HepG2 (cell line): ENCODE measurements around the gene PKP3. TPM values are rescaled to one million over a fixed set of nuclear protein-coding genes. Genes with fewer than 3 reads are reported as not detected.

ENCODE experiments used
- ARHGAP35 ChIP-seq: sonication (generic); formaldehyde crosslinking; IDR thresholded peaks from 2 replicates; pipeline ENCODE4 v1.9.0; 2022; ENCODE audit warnings: mild to moderate bottlenecking, inconsistent platforms, moderate library complexity, missing genetic modification reagents, borderline replicate concordance
- ERF ChIP-seq: IDR thresholded peaks from 2 replicates; pipeline ENCODE4 v1.6.1; 2018; ENCODE audit warnings: missing biosample characterization, missing genetic modification reagents
- FOSL1 ChIP-seq: sonication (generic); formaldehyde crosslinking; IDR thresholded peaks from 2 replicates; pipeline ENCODE4 v1.9.0; 2021; ENCODE audit warnings: missing genetic modification reagents, borderline replicate concordance
- HOXA3 ChIP-seq: sonication (generic); formaldehyde crosslinking; IDR thresholded peaks from 2 replicates; pipeline ENCODE4 v1.5.0; 2020; ENCODE audit warnings: missing genetic modification reagents
- IKZF5 ChIP-seq: IDR thresholded peaks from 2 replicates; pipeline ENCODE4 v1.6.1; 2018; ENCODE audit warnings: missing genetic modification reagents, mild to moderate bottlenecking, missing compliant biosample characterization
- MXD1 ChIP-seq: sonication (generic); formaldehyde crosslinking; IDR thresholded peaks from 2 replicates; pipeline ENCODE4 v1.4.0; 2020; ENCODE audit warnings: mild to moderate bottlenecking, missing genetic modification reagents
- MYPOP ChIP-seq: sonication (generic); formaldehyde crosslinking; IDR thresholded peaks from 2 replicates; pipeline ENCODE4 v1.8.1; 2023; ENCODE audit warnings: mild to moderate bottlenecking, moderate library complexity, missing genetic modification reagents
- TCF12 ChIP-seq, 2 experiments: fragments of 450-650 bp in 1 of 2; sonication (generic) in 1 of 2; formaldehyde crosslinking in 1 of 2; IDR thresholded peaks; 2 replicates each; pipeline versions ENCODE4 v1.6.1 to v1.8.0; 2017 to 2022; ENCODE audit warnings: antibody characterized with exemption in 1 of 2, mild to moderate bottlenecking in 1 of 2, missing genetic modification reagents in 1 of 2, moderate library complexity in 1 of 2
- TFDP2 ChIP-seq: sonication (generic); formaldehyde crosslinking; IDR thresholded peaks from 2 replicates; pipeline ENCODE4 v1.4.0; 2020; ENCODE audit warnings: missing genetic modification reagents
- ZBED4 ChIP-seq: sonication (generic); formaldehyde crosslinking; IDR thresholded peaks from 2 replicates; pipeline ENCODE4 v1.4.0; 2020; ENCODE audit warnings: missing genetic modification reagents, borderline replicate concordance
- ZNF205 ChIP-seq: IDR thresholded peaks from 2 replicates; pipeline ENCODE4 v1.6.1; 2018; ENCODE audit warnings: missing biosample characterization, missing genetic modification reagents
- ZNF652 ChIP-seq: IDR thresholded peaks from 2 replicates; pipeline ENCODE4 v1.6.1; 2016; ENCODE audit warnings: low read depth, borderline replicate concordance
- ZNF687 ChIP-seq: sonication (generic); formaldehyde crosslinking; IDR thresholded peaks from 2 replicates; pipeline ENCODE4 v1.5.1; 2020; ENCODE audit warnings: mild to moderate bottlenecking, missing genetic modification reagents, moderate library complexity
- ZNF747 ChIP-seq: sonication (generic); formaldehyde crosslinking; IDR thresholded peaks from 2 replicates; pipeline ENCODE4 v1.8.1; 2023; ENCODE audit warnings: missing genetic modification reagents, mild to moderate bottlenecking, borderline replicate concordance
- ZSCAN29 ChIP-seq: sonication (generic); formaldehyde crosslinking; conservative IDR thresholded peaks from 2 replicates; pipeline ENCODE4 v1.4.0; 2020; ENCODE audit warnings: mild to moderate bottlenecking, missing genetic modification reagents
- polyA plus RNA-seq, 8 experiments: library from polyadenylated mRNA; depleted of rRNA in 3 of 8; stranded (reverse) in 7 of 8; unstranded in 1 of 8; fragments of >200 nt; fragmentation: Illumina TruSeq in 4 of 8; extraction: Trizol in 4 of 8; gene quantifications; 2 replicates each; pipeline versions ENCODE4 v1.2.1 to v1.2.3, GENCODE V29; 2011 to 2016; ENCODE audit warnings: low read depth in 4 of 8, missing spikeins in 1 of 8, mixed read lengths in 1 of 8; ENCODE audit not compliant: insufficient read depth in 1 of 8
- total RNA-seq, 5 experiments: library from RNA; depleted of rRNA; stranded (reverse); fragments of >200 nt; fragmentation: Illumina TruSeq; extraction: Trizol; gene quantifications; 2 replicates each; pipeline ENCODE4 v1.2.3, GENCODE V29; 2016; ENCODE audit warnings: low read depth in 1 of 5

Gene PKP3
- total and polyA plus RNA-seq, 2 of the 13 experiments (the other 11 are each of a cell fraction or from before 2014, with no cell fraction given) = 18.0 to 28.7 TPM

- peak; percentile 89 for TF ChIP-seq ZNF687 (CRISPR knock-in tag)
- TF ChIP-seq MXD1 = no peak
- no peak for TF ChIP-seq ARHGAP35 (CRISPR knock-in tag)
- peak; percentile 68; the same call in 1 of the 2 replicates for TF ChIP-seq ZSCAN29 (CRISPR knock-in tag)
- TF ChIP-seq HOXA3 = peak; percentile 36; the same call in 1 of the 2 replicates
- TF ChIP-seq FOSL1 (CRISPR knock-in tag) = no peak
- TF ChIP-seq ZBED4 = 0 out of 2 replicates have a peak, but pooled peaks have one; percentile 39
- TF ChIP-seq ZNF747 (CRISPR knock-in tag) = peak; percentile 62; the same call in 1 of the 2 replicates
- TF ChIP-seq IKZF5 (CRISPR knock-in tag) = peak; percentile 54; the same call in 1 of the 2 replicates
- no peak for TF ChIP-seq ZNF652
- TF ChIP-seq TCF12 (IDR thresholded peaks at IDR 0.05) = no peak
- no peak for TF ChIP-seq TCF12 (CRISPR knock-in tag; IDR thresholded peaks at IDR 0.05)
- peak; percentile 49; the same call in 1 of the 2 replicates for TF ChIP-seq ERF
- TF ChIP-seq TFDP2 (CRISPR knock-in tag) = 0 out of 2 replicates have a peak, but pooled peaks have one; percentile 14
- TF ChIP-seq ZNF205 = 0 out of 2 replicates have a peak, but pooled peaks have one; percentile 21
- TF ChIP-seq MYPOP (CRISPR knock-in tag) = no peak
These were observed 20.1 kb upstream of the PKP3 start (continued) for GRCh38 chr11:373716-374551.
